Measurements from ENCODE around the gene TAPT1. TPM values are rescaled to one million over a fixed set of nuclear protein-coding genes. Genes with fewer than 3 reads are reported as not detected.
A peak's percentile ranks its signal among the peaks of the same experiment; 100 is the strongest.

Gene TAPT1
- polyA plus RNA-seq (ENCODE audit: insufficient read length in 10 of 10), result 10 to 100 TPM; 23.6 to 43.0 (median 33.6) TPM
- long read RNA-seq, donor 1, full-length matches to known transcripts, result 2 of 2 reads
- long read RNA-seq, donor 1, partial matches to known transcripts, result 0 of 2 reads
- long read RNA-seq, donor 1, other reads (novel, unspliced or antisense), result 0 of 2 reads
- long read RNA-seq, donor 2, full-length matches to known transcripts, result 2 of 2 reads
- long read RNA-seq, donor 2, partial matches to known transcripts, result 0 of 2 reads
- long read RNA-seq, donor 2, other reads (novel, unspliced or antisense), result 0 of 2 reads
- long read RNA-seq, donor 3, result 0 reads
- long read RNA-seq, donor 4, result 0 reads
- long read RNA-seq, donor 5, full-length matches to known transcripts, result 4 of 4 reads
- long read RNA-seq, donor 5, partial matches to known transcripts, result 0 of 4 reads
- long read RNA-seq, donor 5, other reads (novel, unspliced or antisense), result 0 of 4 reads
- long read RNA-seq, donor 6, result 0 reads
- long read RNA-seq, donor 7, result 0 reads
- long read RNA-seq, donor 8, full-length matches to known transcripts, result 1 of 1 reads
- long read RNA-seq, donor 8, partial matches to known transcripts, result 0 of 1 reads
- long read RNA-seq, donor 8, other reads (novel, unspliced or antisense), result 0 of 1 reads
- long read RNA-seq, donor 9, result 0 reads

- DNase-seq, result peak; percentile 69 to 88 (median 72)
Measured at GRCh38 chr4:16225863-16226815, at the start of gene TAPT1. TSS of gene TAPT1 (minus strand) at chr4:16226471. CDS start at chr4:16226457, 14 bp downstream.

- no peak for DNase-seq
Measured at GRCh38 chr4:16271411-16271810, 45.1 kb upstream of the TAPT1 start.

- no peak for DNase-seq
Measured at GRCh38 chr4:16270454-16271328, 44.4 kb upstream of the TAPT1 start.

- DNase-seq, result peak; percentile 26 to 96 (median 61)
Measured at GRCh38 chr4:16269742-16270453, 43.6 kb upstream of the TAPT1 start.

- DNase-seq, result peak in 1 of 3 donors; percentile 12
Measured at GRCh38 chr4:16269240-16269639, 43.0 kb upstream of the TAPT1 start.

- DNase-seq, result no peak
Measured at GRCh38 chr4:16268290-16268689, 42.0 kb upstream of the TAPT1 start.

- no peak for DNase-seq
Measured at GRCh38 chr4:16267639-16268038, 41.4 kb upstream of the TAPT1 start.

- DNase-seq, result no peak
Measured at GRCh38 chr4:16265820-16266219, 39.5 kb upstream of the TAPT1 start.

- DNase-seq, result peak; percentile 41 to 64 (median 42)
Measured at GRCh38 chr4:16264798-16265197, 38.5 kb upstream of the TAPT1 start.

GRCh38 chr4:16263056-16263455, 36.8 kb upstream of the TAPT1 start:
- no peak for DNase-seq

GRCh38 chr4:16262188-16262587, 35.9 kb upstream of the TAPT1 start:
- DNase-seq, result no peak

GRCh38 chr4:16261313-16261878, 35.1 kb upstream of the TAPT1 start:
- DNase-seq, result no peak

- DNase-seq, result no peak
Measured at GRCh38 chr4:16259889-16260246, 33.6 kb upstream of the TAPT1 start.

- DNase-seq, result no peak
Measured at GRCh38 chr4:16259241-16259888, 33.1 kb upstream of the TAPT1 start.

GRCh38 chr4:16257611-16258010, 31.3 kb upstream of the TAPT1 start:
- DNase-seq, result no peak

- no peak for DNase-seq
Measured at GRCh38 chr4:16256343-16256742, 30.1 kb upstream of the TAPT1 start.

GRCh38 chr4:16255730-16256129, 29.5 kb upstream of the TAPT1 start:
- DNase-seq, result no peak

GRCh38 chr4:16253127-16253960, 27.1 kb upstream of the TAPT1 start:
- DNase-seq, result peak in 1 of 3 donors; percentile 69
